ENCODE results near the gene MAP2K6.

MAP2K6 gene

GRCh38 chr17:69588316-69588715 lies 173.8 kb downstream of the MAP2K6 start:
- no peak for DNase-seq

DNA sequence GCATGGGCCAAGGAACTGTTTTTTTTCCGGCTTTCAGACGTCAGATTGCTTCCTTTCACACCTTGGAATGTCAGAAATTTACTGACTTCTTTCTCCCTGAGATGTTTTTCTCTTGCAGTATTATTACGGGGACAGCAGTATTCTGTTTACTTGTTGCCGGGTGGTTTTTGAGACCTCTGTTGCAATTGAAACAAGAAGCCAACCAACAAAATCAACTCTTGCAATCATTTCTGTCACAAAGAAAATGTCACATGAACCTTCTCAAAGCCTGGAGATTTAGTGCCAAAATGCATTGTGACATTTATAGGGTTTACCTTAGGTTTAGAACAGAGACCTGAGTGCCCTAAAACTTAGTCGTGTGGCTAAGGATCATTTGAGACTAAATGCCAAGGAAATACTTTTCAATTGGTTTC lies 174.3 kb downstream of the MAP2K6 start:
- no peak for DNase-seq

DNA sequence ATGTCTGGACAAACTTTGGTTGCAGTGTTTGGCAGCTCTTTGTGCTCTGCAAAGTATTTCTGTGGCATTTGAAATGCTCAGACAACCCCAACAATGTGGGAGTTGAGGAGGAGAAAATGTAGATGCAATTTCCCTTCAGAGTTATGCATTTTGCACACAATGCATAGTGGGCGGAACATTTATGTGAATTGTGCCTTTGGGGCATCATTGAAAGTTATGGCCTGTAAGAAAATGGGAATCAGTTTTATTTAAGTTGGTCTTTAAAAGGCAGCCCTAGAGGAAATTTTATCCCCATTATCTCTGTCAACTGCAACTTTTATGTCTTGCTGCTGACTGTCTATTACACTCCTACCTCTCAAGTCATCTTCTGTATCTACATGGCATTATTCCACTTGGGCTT lies 176.2 kb downstream of the MAP2K6 start:
- DNase-seq, result no peak

DNA sequence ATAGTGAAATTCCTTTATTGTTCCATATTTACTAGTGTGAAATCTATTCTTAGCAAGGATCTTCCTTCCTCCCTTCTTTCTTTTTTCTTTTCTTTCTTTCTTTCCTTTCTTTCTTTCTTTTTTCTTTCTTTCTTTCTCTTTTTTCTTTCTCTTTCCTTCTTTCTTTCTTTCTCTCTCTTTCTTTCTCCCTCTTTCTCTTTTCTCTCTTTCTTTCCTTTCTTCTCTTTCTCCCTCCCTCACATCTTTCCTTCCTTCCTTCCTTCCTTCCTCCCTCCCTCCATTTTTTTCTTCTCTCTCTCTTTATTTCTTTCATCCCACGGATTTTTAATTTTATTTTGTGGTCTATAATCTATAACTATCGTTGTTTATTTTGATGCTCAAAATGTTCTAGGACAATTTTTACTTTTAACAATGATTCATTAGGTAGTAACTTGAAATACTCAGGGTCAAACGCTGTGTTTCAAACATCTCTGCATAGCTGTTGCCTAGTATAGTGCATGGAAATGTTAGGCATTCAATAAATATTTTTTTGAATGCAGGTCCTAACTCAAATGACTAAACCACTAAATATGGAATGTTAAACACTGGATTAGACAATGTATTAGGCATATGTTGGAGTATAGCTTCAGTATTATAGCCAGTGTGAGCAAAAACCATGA lies 178.3 kb downstream of the MAP2K6 start:
- no peak for DNase-seq

DNA sequence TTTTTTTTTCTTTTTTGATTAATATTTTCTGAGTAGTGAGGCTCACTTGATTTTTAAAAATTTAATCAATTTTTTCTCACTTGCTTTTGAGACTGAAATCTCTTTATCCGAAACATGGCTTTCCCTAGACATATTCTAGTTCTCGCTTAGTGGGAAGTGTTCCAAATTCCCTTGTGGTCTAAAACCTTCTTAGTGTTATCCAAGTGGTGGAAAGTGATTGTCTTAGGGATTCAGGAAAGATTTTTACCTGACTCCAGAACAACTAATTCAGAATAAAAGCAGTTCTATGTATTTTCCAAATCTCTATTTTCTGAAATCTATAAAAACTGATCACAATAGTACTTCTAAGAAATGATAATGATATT lies 178.8 kb downstream of the MAP2K6 start:
- no peak for DNase-seq

DNA sequence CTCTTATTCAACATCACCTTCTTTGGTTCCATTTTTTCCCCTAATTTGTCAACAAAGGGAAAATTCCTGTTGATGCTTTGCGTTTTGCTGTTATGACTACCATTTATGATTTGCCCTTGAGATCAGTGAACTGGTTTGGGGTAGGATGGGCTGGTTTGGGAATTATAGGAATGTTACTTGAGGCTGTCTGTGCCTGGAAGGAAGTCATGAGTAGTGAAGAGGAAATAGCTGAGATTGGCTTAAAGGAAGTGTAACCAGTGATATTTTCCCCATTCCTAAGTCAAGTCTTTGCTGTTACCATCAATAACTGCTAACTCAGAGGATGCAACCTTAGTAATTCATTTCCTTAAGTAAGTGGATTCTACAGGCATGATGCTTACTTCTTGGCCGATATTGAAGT lies 179.2 kb downstream of the MAP2K6 start:
- no peak for DNase-seq

- DNase-seq, result no peak
These were observed 180.1 kb downstream of the MAP2K6 start for GRCh38 chr17:69594641-69595040.

DNA sequence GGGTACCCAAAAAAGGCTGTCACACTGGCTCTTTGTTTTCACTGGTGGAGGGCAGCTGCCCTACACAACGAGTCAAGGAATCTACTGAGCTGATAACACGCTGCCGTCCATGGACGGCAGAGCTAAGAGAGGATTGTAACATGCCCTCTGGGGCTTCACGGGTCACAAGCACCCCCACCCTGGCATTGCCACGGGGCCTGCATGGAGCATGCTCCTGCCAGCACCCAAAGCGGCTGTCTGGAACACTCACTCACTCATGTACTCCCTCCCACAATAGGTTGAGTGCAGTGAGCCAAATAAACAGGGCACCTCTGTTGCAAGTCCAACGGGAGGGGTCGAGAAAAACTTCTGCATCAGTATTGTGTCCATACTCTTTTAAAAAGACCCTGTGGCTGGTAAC lies 181.6 kb downstream of the MAP2K6 start:
- no peak for DNase-seq

GRCh38 chr17:69597898-69598692 lies 183.6 kb downstream of the MAP2K6 start:
- no peak for DNase-seq

- no peak for DNase-seq
These were observed 188.5 kb downstream of the MAP2K6 start for GRCh38 chr17:69602972-69603371.

Measured in activated CD4-positive, alpha-beta T cell treated with anti-CD3 and anti-CD28 coated beads, Interleukin-2, amount 50 U/mL, for 16 hours (primary cell).